IMR-90 (cell line): ENCODE data around the gene MIPEP. TPM values are rescaled to one million over a fixed set of nuclear protein-coding genes. Genes with fewer than 3 reads are reported as not detected.

Experiments
- ATAC-seq: fragments of 200-7000 bp; cut with Tn5 transposase; 2 replicates; pipeline ENCODE4 v1.9.1; 2020; ENCODE audit warnings: low read depth, mild to moderate bottlenecking, moderate library complexity
- BruUV-seq: library from RNA; stranded (reverse); fragments of 400-500 nt; replicated peaks from 2 replicates; lab custom pipeline; 2021; lab: Mats Ljungman, UMichigan
- CTCF ChIA-PET: fragments of 300-600 bp; formaldehyde crosslinking; extraction: SDS; loops from one replicate; lab custom pipeline; 2021; ENCODE audit warnings: antibody characterized with exemption; lab: Yijun Ruan, JAX
- POLR2A ChIA-PET: fragments of 300-600 bp; sonication (Branson Sonifier 250); formaldehyde crosslinking; loops from one replicate; lab custom pipeline; 2022; ENCODE audit warnings: antibody characterized with exemption; ENCODE audit not compliant: unreplicated experiment; lab: Charles Lee
- DNase-seq: peaks from one replicate; pipeline ENCODE4 v3.0.0; 2013
- H2AFZ ChIP-seq: replicated peaks from 2 replicates; pipeline ENCODE3; 2013; ENCODE audit warnings: low read length, mild to moderate bottlenecking; ENCODE audit not compliant: poor library complexity
- H2AK5ac ChIP-seq: 2 replicates; pipeline ENCODE4 v1.6.1; 2013; ENCODE audit warnings: low read depth, low read length, inconsistent platforms
- H2AK9ac ChIP-seq: replicated peaks from 2 replicates; pipeline ENCODE3; 2013; ENCODE audit warnings: mild to moderate bottlenecking, low read depth, low read length, moderate library complexity; ENCODE audit not compliant: poor library complexity
- H2BK120ac ChIP-seq: 2 replicates; pipeline ENCODE4 v1.6.1; 2013; ENCODE audit warnings: low read depth, low read length, inconsistent platforms
- H2BK15ac ChIP-seq: 3 replicates; pipeline ENCODE4 v1.6.1; 2013; ENCODE audit warnings: low read depth, low read length, inconsistent platforms
- H2BK20ac ChIP-seq: 2 replicates; pipeline ENCODE4 v1.6.1; 2013; ENCODE audit warnings: low read depth, mild to moderate bottlenecking, inconsistent platforms, low read length, moderate library complexity
- H2BK5ac ChIP-seq: 2 replicates; pipeline ENCODE4 v1.6.1; 2013; ENCODE audit warnings: mild to moderate bottlenecking, low read depth, low read length, inconsistent platforms; ENCODE audit not compliant: poor library complexity, severe bottlenecking
- H3K14ac ChIP-seq: replicated peaks from 2 replicates; pipeline ENCODE4 v1.6.1; 2013; ENCODE audit warnings: low read depth, low read length, inconsistent platforms
- H3K18ac ChIP-seq: 2 replicates; pipeline ENCODE4 v1.6.1; 2013; ENCODE audit warnings: low read depth, low read length, control low read depth
- H3K23ac ChIP-seq: 2 replicates; pipeline ENCODE4 v1.6.1; 2013; ENCODE audit warnings: low read depth, low read length, inconsistent platforms
- H3K27ac ChIP-seq: 2 replicates; pipeline ENCODE4 v1.5.1; 2013; ENCODE audit warnings: mild to moderate bottlenecking, control low read depth, low read length; ENCODE audit not compliant: insufficient read depth
- H3K27me3 ChIP-seq: 2 replicates; pipeline ENCODE4 v1.6.1; 2013; ENCODE audit warnings: low read length; ENCODE audit not compliant: control insufficient read depth, insufficient read depth
- H3K36me3 ChIP-seq: 2 replicates; pipeline ENCODE4 v1.6.1; 2013; ENCODE audit warnings: low read length, mixed read lengths; ENCODE audit not compliant: control insufficient read depth, insufficient read depth
- H3K4ac ChIP-seq: 2 replicates; pipeline ENCODE4 v1.6.1; 2013; ENCODE audit warnings: low read depth, low read length, inconsistent platforms
- H3K4me1 ChIP-seq: 2 replicates; pipeline ENCODE4 v1.6.1; 2013; ENCODE audit warnings: low read length, mixed read lengths; ENCODE audit not compliant: control insufficient read depth, insufficient read depth
- H3K4me2 ChIP-seq: 2 replicates; pipeline ENCODE4 v1.6.1; 2013; ENCODE audit warnings: low read depth, mild to moderate bottlenecking, control low read depth, low read length, moderate library complexity
- H3K4me3 ChIP-seq: 2 replicates; pipeline ENCODE4 v1.5.1; 2013; ENCODE audit warnings: low read depth, mild to moderate bottlenecking, control low read depth, low read length, moderate library complexity; ENCODE audit not compliant: insufficient read depth
- H3K56ac ChIP-seq: 2 replicates; pipeline ENCODE4 v1.6.1; 2013; ENCODE audit warnings: low read length, inconsistent platforms; ENCODE audit not compliant: insufficient read depth; ENCODE audit errors: extremely low read depth
- H3K79me1 ChIP-seq, 2 experiments: 2 replicates each; pipeline ENCODE4 v1.6.1; 2013; ENCODE audit warnings: low read length in 2 of 2, inconsistent platforms in 1 of 2, low read depth in 1 of 2
- H3K9ac ChIP-seq: 2 replicates; pipeline ENCODE4 v1.6.1; 2013; ENCODE audit warnings: low read depth, low read length, control low read depth
- H3K9me1 ChIP-seq: 2 replicates; pipeline ENCODE4 v1.6.1; 2013; ENCODE audit warnings: low read length, inconsistent platforms; ENCODE audit not compliant: insufficient read depth
- H3K9me3 ChIP-seq: 2 replicates; pipeline ENCODE4 v1.6.1; 2013; ENCODE audit warnings: low read length; ENCODE audit not compliant: control insufficient read depth, insufficient read depth
- H4K20me1 ChIP-seq: 2 replicates; pipeline ENCODE4 v1.6.1; 2013; ENCODE audit warnings: low read length, inconsistent platforms; ENCODE audit not compliant: insufficient read depth
- H4K5ac ChIP-seq: 2 replicates; pipeline ENCODE4 v1.6.1; 2013; ENCODE audit warnings: mild to moderate bottlenecking, low read depth, low read length, control low read depth
- H4K8ac ChIP-seq, 2 experiments: 2 replicates each; pipeline ENCODE4 v1.6.1; 2013; ENCODE audit warnings: low read depth in 2 of 2, low read length in 2 of 2, control low read depth in 1 of 2, inconsistent platforms in 1 of 2
- H4K91ac ChIP-seq: 2 replicates; pipeline ENCODE4 v1.6.1; 2013; ENCODE audit warnings: low read depth, low read length, inconsistent platforms; ENCODE audit not compliant: insufficient read depth
- BHLHE40 ChIP-seq: fragments of 150-350 bp; IDR thresholded peaks from 2 replicates; pipeline ENCODE4 v1.6.1; 2016; ENCODE audit warnings: mild to moderate bottlenecking, low read depth, low read length
- CEBPB ChIP-seq: IDR thresholded peaks from 2 replicates; pipeline ENCODE4 v1.6.1; 2012; ENCODE audit warnings: low read depth, low read length, improper control_type of control experiment
- CHD1 ChIP-seq: IDR thresholded peaks from 2 replicates; pipeline ENCODE4 v1.6.1; 2012; ENCODE audit warnings: low read depth, low read length, improper control_type of control experiment
- FOS ChIP-seq: fragments of 150-350 bp; IDR thresholded peaks from 2 replicates; pipeline ENCODE4 v1.6.1; 2016; ENCODE audit warnings: low read depth, low read length
- MAFK ChIP-seq: IDR thresholded peaks from 2 replicates; pipeline ENCODE4 v1.6.1; 2012; ENCODE audit warnings: low read depth, low read length, improper control_type of control experiment
- MAZ ChIP-seq: IDR thresholded peaks from 2 replicates; pipeline ENCODE4 v1.6.1; 2012; ENCODE audit warnings: low read depth, mild to moderate bottlenecking, low read length, improper control_type of control experiment, moderate library complexity, borderline replicate concordance
- MXI1 ChIP-seq: IDR thresholded peaks from 2 replicates; pipeline ENCODE4 v1.6.1; 2012; ENCODE audit warnings: low read depth, mild to moderate bottlenecking, low read length, moderate library complexity, borderline replicate concordance
- NFE2L2 ChIP-seq: fragments of 150-350 bp; IDR thresholded peaks from 2 replicates; pipeline ENCODE4 v1.6.1; 2016; ENCODE audit warnings: low read depth, mild to moderate bottlenecking, low read length
- POLR2A ChIP-seq: IDR thresholded peaks from 2 replicates; pipeline ENCODE4 v1.6.1; 2012; ENCODE audit warnings: mild to moderate bottlenecking, low read depth, low read length
- RAD21 ChIP-seq: IDR thresholded peaks from 2 replicates; pipeline ENCODE4 v1.6.1; 2012; ENCODE audit warnings: low read length, improper control_type of control experiment
- RCOR1 ChIP-seq: IDR thresholded peaks from 2 replicates; pipeline ENCODE4 v1.6.1; 2012; ENCODE audit warnings: mild to moderate bottlenecking, low read length, improper control_type of control experiment; ENCODE audit not compliant: insufficient replicate concordance
- RFX5 ChIP-seq: IDR thresholded peaks from 2 replicates; pipeline ENCODE4 v1.8.0; 2012; ENCODE audit warnings: low read depth, mild to moderate bottlenecking, low read length, moderate library complexity
- SMC3 ChIP-seq: fragments of 150-350 bp; IDR thresholded peaks from 2 replicates; pipeline ENCODE4 v1.6.1; 2016; ENCODE audit warnings: low read depth, mild to moderate bottlenecking, antibody characterized with exemption, low read length, moderate library complexity
- USF2 ChIP-seq: fragments of 150-350 bp; IDR thresholded peaks from 2 replicates; pipeline ENCODE4 v1.6.1; 2017; ENCODE audit warnings: mild to moderate bottlenecking, antibody characterized with exemption, low read length, low read depth
- WGBS, 2 experiments: methylation state at CpG; one replicate each; pipeline versions ENCODE4 v1.1.5 to v1.1.7; 2013; ENCODE audit warnings: missing lambda C conversion rate in 2 of 2; ENCODE audit not compliant: insufficient read length in 1 of 2; ENCODE audit errors: extremely low coverage in 2 of 2; 5-methylcytosine and 5-hydroxymethylcytosine counted together
- dilution Hi-C: fragments of 300-500 bp; cut with HindIII; formaldehyde crosslinking; loops from one replicate; pipeline ENCODE4 v1.14.3; 2018; ENCODE audit warnings: low sequenced_read_pairs; ENCODE audit not compliant: unreplicated experiment
- in situ Hi-C: fragments of 300-500 bp; cut with MboI; formaldehyde crosslinking; loops from 3 replicates; pipeline ENCODE4 v1.14.3; 2019; ENCODE audit warnings: low sequenced_read_pairs, inconsistent platforms, mixed read lengths
- intact Hi-C: fragments of 100-400 bp; cut with micrococcal nuclease; formaldehyde crosslinking; loops from 2 replicates; pipeline ENCODE4 v1.10.0; 2022
- polyA plus RNA-seq, 3 experiments: library from polyadenylated mRNA; depleted of rRNA; stranded (reverse); fragments of >200 nt; gene quantifications; 2 replicates each; pipeline ENCODE4 v1.2.3, GENCODE V29; 2012; ENCODE audit warnings: low replicate concordance in 1 of 3
- total RNA-seq: library from RNA; depleted of rRNA; stranded (reverse); fragments of >200 nt; gene quantifications from 2 replicates; pipeline ENCODE4 v1.2.3, GENCODE V29; 2012
- TF ChIP-seq, protein P1 (sequence below): conservative IDR thresholded peaks from 2 replicates; pipeline ENCODE4 v1.5.1; 2012; ENCODE audit warnings: mild to moderate bottlenecking, low read depth, low read length, improper control_type of control experiment
- TF ChIP-seq, protein P2 (sequence below): fragments of 150-350 bp; IDR thresholded peaks from 2 replicates; pipeline ENCODE4 v1.6.1; 2016; ENCODE audit warnings: low read depth, mild to moderate bottlenecking, low read length, moderate library complexity, borderline replicate concordance

MIPEP gene
- total and polyA plus RNA-seq, 2 of the 4 experiments (the other 2 are of a cell fraction) = 15.0 to 21.5 TPM

DNA sequence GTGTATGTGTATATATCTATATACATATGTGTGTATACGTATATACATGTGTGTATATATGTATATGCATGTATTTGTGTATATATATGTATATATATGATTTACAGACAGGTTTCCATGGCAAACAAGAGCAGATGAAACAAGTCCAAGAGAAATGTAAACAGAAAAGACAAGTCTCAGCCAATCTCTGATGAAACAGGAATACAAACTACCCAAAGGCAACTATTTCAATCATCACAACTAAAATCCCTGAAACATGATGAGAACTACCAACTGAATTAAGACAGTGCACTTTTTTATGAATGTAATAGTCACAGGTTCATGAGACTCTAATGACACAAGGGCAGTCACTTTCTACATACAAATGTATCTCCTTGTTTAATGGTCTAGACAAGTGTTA lies 178.8 kb downstream of the MIPEP start:
- Histone ChIP-seq H3K14ac (no peak overlapping the region), H2AK9ac (no peak overlapping the region), H3K9me1 (peaks cover 13% of the 10 kb centered on the region), H3K4me2 (no peak overlapping the region), H3K4me1 (peaks cover 11% of the 10 kb centered on the region), H4K20me1 (no peaks in the 10 kb centered on the region), H3K23ac (no peak overlapping the region), H2BK15ac (peak overlapping the region; percentile 28; the same call in 1 of the 3 replicates), H3K9me3 (peaks cover 3% of the 10 kb centered on the region; the same call in 1 of the 2 replicates), H3K4ac (no peak overlapping the region), H2BK5ac (peak overlapping the region; percentile 42), H3K79me1 (no peaks in the 10 kb centered on the region; a peak in 1 of 4 replicates), H3K36me3 (no peaks in the 10 kb centered on the region), H4K8ac (no peak overlapping the region), H2AFZ (no peak overlapping the region), H4K5ac (no peak overlapping the region), H3K18ac (no peak overlapping the region), H2BK20ac (no peak overlapping the region), H2BK120ac (no peak overlapping the region), H4K91ac (no peak overlapping the region), H2AK5ac (no peak overlapping the region), H3K56ac (no peak overlapping the region), H3K27ac (no peak overlapping the region), H3K27me3 (no peaks in the 10 kb centered on the region), H3K9ac (no peak overlapping the region), H3K4me3 (no peak overlapping the region)
- dilution Hi-C loops = no loop called here
- no peak for ATAC-seq
- ChIA-PET CTCF (interaction anchor here (0.6 kb wide), 1 partner anchor 301 kb away, joined by 8 read pairs; no protein-coding TSS in a partner anchor), POLR2A (no interaction called here)
- in situ Hi-C loops = no loop called here
- no TSS peak for BruUV-seq
- no CpG with 5 or more reads among the region's 1 CpG for WGBS, 2 experiments
- TF ChIP-seq RAD21 = no peak
- TF ChIP-seq MXI1 = no peak
- TF ChIP-seq, protein P1, sequence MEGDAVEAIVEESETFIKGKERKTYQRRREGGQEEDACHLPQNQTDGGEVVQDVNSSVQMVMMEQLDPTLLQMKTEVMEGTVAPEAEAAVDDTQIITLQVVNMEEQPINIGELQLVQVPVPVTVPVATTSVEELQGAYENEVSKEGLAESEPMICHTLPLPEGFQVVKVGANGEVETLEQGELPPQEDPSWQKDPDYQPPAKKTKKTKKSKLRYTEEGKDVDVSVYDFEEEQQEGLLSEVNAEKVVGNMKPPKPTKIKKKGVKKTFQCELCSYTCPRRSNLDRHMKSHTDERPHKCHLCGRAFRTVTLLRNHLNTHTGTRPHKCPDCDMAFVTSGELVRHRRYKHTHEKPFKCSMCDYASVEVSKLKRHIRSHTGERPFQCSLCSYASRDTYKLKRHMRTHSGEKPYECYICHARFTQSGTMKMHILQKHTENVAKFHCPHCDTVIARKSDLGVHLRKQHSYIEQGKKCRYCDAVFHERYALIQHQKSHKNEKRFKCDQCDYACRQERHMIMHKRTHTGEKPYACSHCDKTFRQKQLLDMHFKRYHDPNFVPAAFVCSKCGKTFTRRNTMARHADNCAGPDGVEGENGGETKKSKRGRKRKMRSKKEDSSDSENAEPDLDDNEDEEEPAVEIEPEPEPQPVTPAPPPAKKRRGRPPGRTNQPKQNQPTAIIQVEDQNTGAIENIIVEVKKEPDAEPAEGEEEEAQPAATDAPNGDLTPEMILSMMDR = no peak
- no peak for TF ChIP-seq SMC3
- no peak for TF ChIP-seq MAZ
- TF ChIP-seq, protein P2, sequence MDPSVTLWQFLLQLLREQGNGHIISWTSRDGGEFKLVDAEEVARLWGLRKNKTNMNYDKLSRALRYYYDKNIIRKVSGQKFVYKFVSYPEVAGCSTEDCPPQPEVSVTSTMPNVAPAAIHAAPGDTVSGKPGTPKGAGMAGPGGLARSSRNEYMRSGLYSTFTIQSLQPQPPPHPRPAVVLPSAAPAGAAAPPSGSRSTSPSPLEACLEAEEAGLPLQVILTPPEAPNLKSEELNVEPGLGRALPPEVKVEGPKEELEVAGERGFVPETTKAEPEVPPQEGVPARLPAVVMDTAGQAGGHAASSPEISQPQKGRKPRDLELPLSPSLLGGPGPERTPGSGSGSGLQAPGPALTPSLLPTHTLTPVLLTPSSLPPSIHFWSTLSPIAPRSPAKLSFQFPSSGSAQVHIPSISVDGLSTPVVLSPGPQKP = no peak
- TF ChIP-seq USF2 = no peak
- no peak for TF ChIP-seq POLR2A
- no peak for TF ChIP-seq FOS
- no peak for TF ChIP-seq CHD1
- no peak for TF ChIP-seq BHLHE40
- TF ChIP-seq RCOR1 = no peak
- TF ChIP-seq RFX5 = no peak
- TF ChIP-seq MAFK = no peak
- no peak for TF ChIP-seq NFE2L2
- TF ChIP-seq CEBPB = no peak
- intact Hi-C loops = no loop called here
- peak; percentile 24 for DNase-seq
